Caki2 (cell line): Measurements from ENCODE around the gene PPP2R5C. TPM values are rescaled to one million over a fixed set of nuclear protein-coding genes. Genes with fewer than 3 reads are reported as not detected.

Source experiments
- DNase-seq: peaks from one replicate; pipeline ENCODE4 v3.0.0-alpha.2; 2015; ENCODE audit warnings: low read depth
- in situ Hi-C: cut with HindIII; loops from 2 replicates; pipeline ENCODE4 v1.10.0; 2016; ENCODE audit warnings: low sequenced_read_pairs, low pct_unique_long_range_greater_than_20kb, mixed read lengths
- total RNA-seq: library from RNA; depleted of rRNA; stranded (reverse); fragments of >200 nt; shearing (Covaris generic); gene quantifications from 2 replicates; pipeline ENCODE4 v1.2.3, GENCODE V29; 2014; ENCODE audit warnings: low replicate concordance

The PPP2R5C gene
- total RNA-seq, 1 experiment from 2014 or later: 63.8 TPM

DNA sequence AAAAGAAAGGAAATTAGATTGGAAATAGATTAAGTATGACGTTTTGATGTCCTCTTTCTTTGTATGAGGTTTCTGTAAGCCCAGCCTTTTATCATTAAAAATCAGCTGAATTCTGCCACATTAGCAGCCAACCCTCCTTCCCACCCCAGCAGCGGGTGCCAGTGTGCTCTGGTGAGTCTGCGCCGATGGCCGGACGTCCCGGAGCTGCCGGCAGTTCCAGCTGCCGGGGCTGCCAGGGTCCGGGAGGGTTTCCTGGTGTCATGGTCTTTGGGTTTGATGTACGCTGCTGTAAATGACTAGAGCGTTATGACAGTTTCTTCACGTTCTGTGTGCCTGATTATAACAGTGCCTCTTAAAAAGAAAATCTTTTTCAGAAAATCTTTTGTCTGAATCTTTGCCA is 151.3 kb downstream of the PPP2R5C start:
- no peak for DNase-seq
- in situ Hi-C loops: no loop called here

DNA sequence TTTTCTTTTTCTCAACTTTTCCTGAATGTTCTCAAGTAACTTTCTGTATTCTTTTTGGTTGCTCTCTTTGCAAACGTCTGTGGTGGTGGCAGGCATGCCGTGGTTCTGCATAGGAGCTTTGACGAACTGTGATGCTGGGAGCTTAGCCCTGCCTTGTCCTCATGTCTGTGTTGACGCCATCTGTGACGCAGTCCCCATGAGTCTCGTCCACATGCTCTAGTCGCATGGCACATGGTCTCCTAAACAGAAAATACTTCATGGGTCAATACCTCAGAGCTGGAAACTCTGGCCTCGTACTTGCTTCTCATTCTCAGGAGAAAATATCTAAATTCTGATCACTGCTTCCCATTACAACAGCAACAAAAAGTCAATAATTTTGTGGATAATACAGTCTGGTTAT is 152.6 kb downstream of the PPP2R5C start:
- in situ Hi-C loops: no loop called here
- no peak for DNase-seq

- no peak for DNase-seq
- in situ Hi-C loops: no loop called here
Measured at GRCh38 chr14:101915871-101916815, 154.6 kb downstream of the PPP2R5C start.

- no peak for DNase-seq
- in situ Hi-C loops: no loop called here
Measured at GRCh38 chr14:101916816-101917412, 155.4 kb downstream of the PPP2R5C start.

DNA sequence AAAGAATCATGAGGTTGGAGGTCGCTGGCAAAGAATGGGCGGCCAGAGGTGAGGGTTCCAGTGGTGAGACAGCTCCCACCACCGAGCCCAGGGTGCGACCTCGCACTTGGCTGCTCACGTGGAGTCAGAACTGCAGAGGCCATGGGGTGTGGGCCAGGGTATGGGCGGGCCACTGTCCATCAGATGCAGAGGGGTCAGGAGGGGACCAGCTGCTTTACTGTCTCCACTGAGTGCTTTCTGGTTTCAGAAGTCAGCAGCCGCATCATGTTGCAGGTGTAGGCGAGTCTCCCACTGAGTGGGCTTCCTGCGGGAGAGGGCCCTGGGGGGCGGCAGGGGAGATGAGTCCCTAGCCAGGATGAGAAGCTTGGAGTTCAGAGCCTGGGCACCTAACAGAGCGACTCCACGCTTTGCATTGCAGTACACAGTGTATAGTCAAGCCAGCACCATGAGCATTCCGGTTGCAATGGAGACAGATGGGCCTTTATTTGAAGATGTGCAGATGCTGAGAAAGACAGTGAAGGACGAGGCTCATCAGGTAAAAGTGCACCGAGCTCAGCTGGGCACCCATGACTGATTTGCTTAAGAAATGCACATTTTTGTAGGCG is 156.0 kb downstream of the PPP2R5C start:
- DNase-seq: no peak
- in situ Hi-C loops: no loop called here

- DNase-seq: no peak
- in situ Hi-C loops: no loop called here
Measured at GRCh38 chr14:101918065-101918989, 156.8 kb downstream of the PPP2R5C start.

GRCh38 chr14:101920271-101920670 is 158.8 kb downstream of the PPP2R5C start:
- no peak for DNase-seq
- in situ Hi-C loops: no loop called here

DNA sequence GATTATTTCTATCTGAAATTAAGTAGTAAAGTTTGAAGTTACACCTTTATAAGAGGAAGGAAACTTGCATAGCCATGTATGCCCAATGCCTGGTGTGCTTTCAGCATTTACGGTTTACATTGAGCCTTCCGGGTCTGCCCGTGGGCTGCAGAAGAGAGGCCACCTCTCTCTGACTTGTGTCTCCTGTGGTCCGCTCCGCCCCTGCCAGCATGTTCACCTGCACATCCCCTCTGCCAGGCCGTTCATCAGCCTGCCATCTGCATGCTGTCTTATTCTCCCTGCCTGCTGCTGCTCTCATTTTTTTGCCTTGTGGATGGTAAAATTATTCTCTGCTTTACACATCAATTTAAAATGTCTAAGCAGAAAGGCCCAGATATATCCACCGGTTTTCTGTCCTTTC is 161.4 kb downstream of the PPP2R5C start:
- in situ Hi-C loops: no loop called here
- no peak for DNase-seq

DNA sequence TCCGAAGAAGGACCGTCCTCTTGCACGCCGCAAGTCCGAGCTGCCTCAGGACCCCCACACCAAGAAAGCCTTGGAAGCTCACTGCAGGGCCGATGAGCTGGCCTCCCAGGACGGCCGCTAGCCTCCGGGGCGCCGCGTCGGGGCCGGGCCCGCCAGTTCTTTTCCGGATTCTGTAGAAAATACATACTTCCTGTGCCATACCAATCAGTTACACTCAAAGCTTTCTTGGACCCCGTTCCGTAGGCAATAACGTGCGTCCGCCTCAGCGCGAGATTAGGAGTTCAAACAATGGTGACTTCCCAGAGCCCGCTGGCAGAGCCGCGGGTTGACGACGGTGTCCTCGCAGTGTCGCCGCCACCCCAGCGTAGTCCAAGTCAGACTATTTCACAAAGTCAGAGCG is 163.6 kb downstream of the PPP2R5C start:
- no peak for DNase-seq
- in situ Hi-C loops: no loop called here

DNA sequence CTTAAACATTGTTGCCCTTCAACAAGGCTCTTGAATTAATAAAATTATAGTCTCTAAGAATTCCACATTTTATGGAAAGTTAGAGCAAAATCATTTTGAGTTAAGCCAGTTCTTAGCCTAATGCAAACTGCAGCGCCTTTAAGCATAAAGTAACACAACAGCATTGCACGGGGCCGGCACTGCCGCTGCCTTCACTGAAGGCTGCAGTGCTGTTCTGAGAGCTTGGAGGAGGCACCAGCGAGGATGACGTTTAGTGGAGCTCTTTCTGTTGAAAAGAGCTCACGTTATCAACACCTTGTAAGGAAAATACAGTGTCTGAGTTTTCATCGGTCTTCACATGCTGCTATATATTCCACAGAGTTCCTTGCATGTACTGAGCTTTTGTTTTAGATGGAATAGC is 164.6 kb downstream of the PPP2R5C start:
- no peak for DNase-seq
- in situ Hi-C loops: no loop called here

DNA sequence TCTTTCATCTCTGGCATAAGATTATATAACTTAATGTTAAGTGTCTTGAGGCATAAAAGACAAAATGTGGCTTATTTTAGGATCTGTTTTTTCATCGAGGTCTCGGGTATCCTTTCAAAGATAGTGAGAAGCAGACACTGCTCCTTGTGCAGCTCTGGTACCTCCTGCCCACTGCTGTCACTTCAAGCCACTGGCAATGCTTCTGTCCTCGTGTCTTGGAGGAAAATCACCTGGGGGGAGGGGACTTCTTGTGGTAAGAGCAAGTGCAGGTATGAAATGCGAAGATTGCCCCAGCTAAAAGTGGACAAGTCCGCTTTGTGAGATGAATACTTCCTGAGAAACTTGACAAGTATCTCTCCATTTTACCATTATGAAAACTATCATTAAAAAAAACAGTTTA is 165.1 kb downstream of the PPP2R5C start:
- DNase-seq: no peak

GRCh38 chr14:101927859-101928258 is 166.3 kb downstream of the PPP2R5C start:
- in situ Hi-C loops: no loop called here
- DNase-seq: no peak

More for the DNA sequence above, 165.1 kb downstream of the PPP2R5C start:
- in situ Hi-C loops: no loop called here

GRCh38 chr14:101928415-101928841 is 166.9 kb downstream of the PPP2R5C start:
- no peak for DNase-seq
- in situ Hi-C loops: no loop called here

DNA sequence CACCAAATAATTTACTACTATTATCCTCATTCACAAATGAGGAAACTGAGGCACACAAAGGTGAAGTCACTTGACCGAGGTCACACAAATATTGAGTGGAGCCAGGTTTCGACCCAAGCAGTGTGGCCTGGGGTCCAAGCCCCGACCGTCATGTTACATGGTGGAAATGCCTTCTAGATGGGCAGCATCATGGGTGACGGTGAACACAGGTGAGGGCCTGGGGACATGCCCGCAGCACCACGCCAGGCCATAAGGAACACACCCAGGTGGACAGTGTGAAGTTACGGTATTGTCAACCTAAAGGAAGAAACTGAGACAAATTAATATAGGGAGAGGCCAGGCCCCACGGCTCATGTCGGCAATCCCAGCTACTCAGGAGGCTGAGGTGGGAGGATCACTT is 167.6 kb downstream of the PPP2R5C start:
- in situ Hi-C loops: no loop called here
- no peak for DNase-seq

- in situ Hi-C loops: no loop called here
- DNase-seq: no peak
Measured at GRCh38 chr14:101929946-101930345, 168.4 kb downstream of the PPP2R5C start.

- in situ Hi-C loops: no loop called here
- no peak for DNase-seq
Measured at GRCh38 chr14:101932673-101933072, 171.2 kb downstream of the PPP2R5C start.

- in situ Hi-C loops: no loop called here
Measured at GRCh38 chr14:101933209-101933608, 171.7 kb downstream of the PPP2R5C start.

GRCh38 chr14:101934601-101935150 is 173.2 kb downstream of the PPP2R5C start:
- in situ Hi-C loops: no loop called here
- DNase-seq: no peak

More at GRCh38 chr14:101933209-101933608, 171.7 kb downstream of the PPP2R5C start:
- no peak for DNase-seq
